Activated naive CD4-positive, alpha-beta T cell treated with anti-CD3 and anti-CD28 coated beads, Interleukin-2, amount 50 U/mL, for 24 hours (primary cell): ENCODE data around the gene TMSB15C.
"Not testable (repeated sequence)": the region's sequence is repeated elsewhere in the genome, so short reads cannot be mapped to it uniquely, and the experiment has no call there.

ENCODE experiments used
- H3K27ac Mint-ChIP-seq: one replicate; pipeline ENCODE4 v1.8.0; 2021; ENCODE audit warnings: mild to moderate bottlenecking, mixed read lengths
- H3K27me3 Mint-ChIP-seq: one replicate; pipeline ENCODE4 v1.8.0; 2021; ENCODE audit warnings: mixed read lengths
- H3K36me3 Mint-ChIP-seq: one replicate; pipeline ENCODE4 v1.8.0; 2021; ENCODE audit warnings: mixed read lengths
- H3K4me1 Mint-ChIP-seq: one replicate; pipeline ENCODE4 v1.8.0; 2021; ENCODE audit warnings: mixed read lengths
- H3K4me3 Mint-ChIP-seq: one replicate; pipeline ENCODE4 v1.8.0; 2021; ENCODE audit warnings: mild to moderate bottlenecking, mixed read lengths
- H3K9me3 Mint-ChIP-seq: one replicate; pipeline ENCODE4 v1.8.0; 2021; ENCODE audit warnings: mixed read lengths

TMSB15C gene

DNA sequence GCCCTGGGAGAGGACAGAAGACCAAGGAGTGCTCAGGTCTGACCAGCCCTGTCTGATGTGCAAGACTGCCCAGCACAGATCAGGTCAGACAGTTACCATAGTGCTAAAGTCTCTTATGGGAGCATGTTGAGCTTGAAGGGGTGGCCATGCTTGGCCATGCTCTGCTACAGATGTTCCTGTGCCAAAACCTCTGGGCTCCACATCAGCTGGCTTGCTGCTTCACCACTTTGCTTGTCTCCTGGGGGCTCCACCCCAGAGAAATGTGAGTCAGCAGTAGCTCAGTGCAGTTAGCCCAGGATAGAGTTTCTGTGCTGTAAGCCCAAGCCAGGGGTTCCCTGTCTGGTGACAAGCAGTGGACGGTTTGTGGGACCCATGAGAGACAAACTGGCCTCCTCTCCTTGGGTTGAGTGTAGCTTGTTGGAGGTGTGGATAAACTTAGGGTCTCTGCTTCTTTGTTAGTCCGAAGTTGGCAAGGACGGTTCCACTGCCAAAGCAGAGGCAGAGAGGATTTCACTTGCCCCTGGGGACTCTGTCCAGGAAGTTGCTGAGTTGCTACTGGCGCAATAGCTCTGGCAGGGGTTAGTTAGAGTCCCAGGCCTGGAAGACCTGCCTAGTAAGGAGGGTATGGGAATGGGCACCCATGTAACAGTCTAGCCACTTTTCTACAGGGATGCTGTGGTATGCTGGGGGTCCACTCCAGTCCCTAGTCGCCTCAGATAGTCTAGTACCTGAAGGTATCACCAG, 8.7 kb upstream of the TMSB15C start:
- Mint-ChIP-seq H3K36me3 (no peaks in the 10 kb centered on the region), H3K27ac (no peak overlapping the region), H3K4me3 (no peak overlapping the region), H3K27me3 (peaks cover 2% of the 10 kb centered on the region), H3K4me1 (no peaks in the 10 kb centered on the region), H3K9me3 (no peaks in the 10 kb centered on the region)

DNA sequence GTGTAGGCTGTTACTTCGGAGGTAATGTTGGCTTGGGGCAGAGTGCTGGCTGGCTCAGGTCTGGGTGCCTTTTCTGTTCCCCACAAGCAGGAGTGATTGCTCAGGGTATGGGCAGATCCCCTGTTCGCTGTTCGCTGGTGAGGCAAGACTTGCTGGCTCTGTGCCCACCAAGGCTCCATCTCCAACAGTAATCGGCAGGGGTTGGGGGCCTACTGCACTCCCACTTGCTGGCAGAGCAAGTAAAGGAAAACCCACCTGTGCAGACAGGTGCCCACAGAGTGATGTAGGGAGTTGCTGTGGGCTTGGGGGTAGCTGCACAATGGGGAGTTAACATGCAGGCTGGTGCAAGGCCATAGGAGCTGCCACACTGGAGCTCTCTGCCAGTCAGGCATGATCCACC, 8.0 kb upstream of the TMSB15C start:
- no peaks in the 10 kb centered on the region for H3K36me3 Mint-ChIP-seq
- H3K4me3 Mint-ChIP-seq, result no peak overlapping the region
- no peaks in the 10 kb centered on the region for H3K4me1 Mint-ChIP-seq
- H3K27me3 Mint-ChIP-seq, result peaks cover 2% of the 10 kb centered on the region
- no peak overlapping the region for H3K27ac Mint-ChIP-seq
- no peaks in the 10 kb centered on the region for H3K9me3 Mint-ChIP-seq

DNA sequence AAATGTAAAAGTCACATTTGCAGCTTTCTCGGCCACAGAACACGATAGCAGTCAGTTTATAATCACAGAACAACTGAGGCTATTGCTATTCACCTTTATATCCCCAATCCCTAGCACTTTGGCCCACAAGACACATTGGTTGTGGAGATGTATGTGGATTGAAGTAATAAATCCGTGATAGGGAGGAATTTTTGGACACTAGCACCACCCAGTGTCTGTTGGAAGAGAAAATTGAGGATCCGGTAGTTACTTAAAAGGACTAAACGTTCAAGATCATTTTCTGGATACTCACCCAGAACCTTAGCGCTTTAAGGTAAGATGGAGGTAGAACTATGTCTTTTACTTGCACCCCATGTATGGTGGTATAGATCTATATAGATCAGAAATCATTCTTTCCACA, 1.8 kb upstream of the TMSB15C start:
- H3K36me3 Mint-ChIP-seq, H3K4me1 Mint-ChIP-seq, H3K27ac Mint-ChIP-seq: not testable (repeated sequence)

DNA sequence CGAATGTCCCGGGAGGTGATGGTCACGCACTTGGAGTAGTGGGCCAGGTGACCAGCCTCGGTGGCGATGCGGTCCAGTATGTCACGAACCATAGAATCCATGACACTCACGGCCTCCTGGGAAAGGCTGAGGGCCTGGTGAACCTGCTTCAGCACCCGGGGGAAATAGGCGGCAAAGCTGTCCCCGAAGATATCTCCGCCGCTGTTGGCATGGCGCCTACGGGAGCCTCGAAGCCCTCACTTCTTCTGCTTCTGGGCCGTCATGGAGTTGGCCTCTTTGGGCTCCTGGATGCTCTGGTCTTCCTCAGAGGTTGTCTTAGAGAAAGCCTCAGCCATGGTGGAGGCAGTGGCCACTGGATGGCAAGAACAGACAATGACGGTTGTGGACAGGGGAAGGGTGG, 13.4 kb downstream of the TMSB15C start:
- not testable (repeated sequence) for H3K27ac Mint-ChIP-seq, H3K4me3 Mint-ChIP-seq, H3K27me3 Mint-ChIP-seq, H3K4me1 Mint-ChIP-seq, H3K36me3 Mint-ChIP-seq, H3K9me3 Mint-ChIP-seq

More for the DNA sequence above, 1.8 kb upstream of the TMSB15C start:
- not testable (repeated sequence) for H3K9me3 Mint-ChIP-seq, H3K27me3 Mint-ChIP-seq, H3K4me3 Mint-ChIP-seq

DNA sequence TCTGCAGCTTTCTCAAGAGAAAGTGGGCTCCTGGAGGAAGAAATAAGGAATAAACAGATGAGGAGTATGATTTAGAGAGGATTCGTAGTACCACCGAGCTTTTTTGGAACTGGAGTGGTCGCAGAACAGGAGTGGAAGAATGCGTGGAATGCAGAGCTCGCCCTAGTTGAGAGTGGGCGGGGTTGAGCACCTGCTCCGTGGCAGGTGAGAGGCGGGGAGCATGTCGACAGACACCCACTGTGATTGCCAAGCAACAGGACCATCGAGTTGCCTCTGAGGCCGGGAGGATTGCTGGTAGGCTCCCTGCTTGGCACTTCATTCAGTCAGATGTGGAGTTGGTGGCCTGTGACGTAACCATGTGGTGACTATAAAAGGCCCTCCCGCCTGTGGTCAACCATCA, 21.1 kb downstream of the TMSB15C start:
- H3K27ac Mint-ChIP-seq, H3K27me3 Mint-ChIP-seq, H3K4me3 Mint-ChIP-seq, H3K9me3 Mint-ChIP-seq, H3K4me1 Mint-ChIP-seq, H3K36me3 Mint-ChIP-seq: not testable (repeated sequence)

DNA sequence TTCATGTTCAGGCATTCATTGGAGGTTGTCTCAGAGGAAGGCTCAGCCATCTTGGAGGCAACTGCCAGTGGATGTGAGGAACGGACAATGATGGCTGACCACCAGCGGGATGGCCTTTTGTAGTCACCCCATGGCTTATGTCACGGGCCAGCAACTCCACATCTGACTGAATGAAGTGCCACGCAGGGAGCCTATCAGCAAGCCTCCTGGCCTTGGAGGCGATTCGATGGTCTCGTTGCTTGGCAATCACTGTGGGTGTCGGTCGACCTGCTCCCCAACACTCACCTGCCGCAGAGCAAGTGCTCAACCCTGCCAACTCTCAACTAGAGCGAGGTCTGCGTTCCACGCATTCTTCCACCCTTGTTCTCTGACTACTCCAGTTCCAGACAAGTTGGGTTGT, 28.9 kb downstream of the TMSB15C start:
- no peaks in the 10 kb centered on the region for H3K27me3 Mint-ChIP-seq
- no peaks in the 10 kb centered on the region for H3K36me3 Mint-ChIP-seq
- H3K4me1 Mint-ChIP-seq, result no peaks in the 10 kb centered on the region
- H3K27ac Mint-ChIP-seq, result no peak overlapping the region
- no peak overlapping the region for H3K4me3 Mint-ChIP-seq
- H3K9me3 Mint-ChIP-seq, result no peaks in the 10 kb centered on the region

DNA sequence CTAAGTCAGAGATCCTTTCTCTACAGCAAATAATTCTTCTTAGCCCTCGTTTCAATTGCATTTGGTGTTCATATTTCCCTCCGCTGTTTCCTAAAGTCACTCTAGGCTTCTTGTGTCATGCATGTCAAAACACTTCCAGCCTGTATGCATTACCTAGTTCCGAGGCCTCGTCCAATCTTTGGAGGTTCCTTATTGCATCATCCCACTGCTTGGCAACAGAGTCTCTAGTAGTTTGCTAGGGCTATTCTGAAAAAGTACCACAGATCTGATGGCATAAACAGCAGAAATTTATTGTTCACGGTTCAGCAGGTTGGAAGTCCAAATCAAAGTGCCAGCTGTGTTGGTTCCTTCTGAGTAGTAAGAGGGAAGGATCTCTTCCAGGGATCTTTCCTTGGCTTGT, 30.4 kb downstream of the TMSB15C start:
- Mint-ChIP-seq H3K4me3 (no peak overlapping the region), H3K4me1 (no peaks in the 10 kb centered on the region), H3K9me3 (no peaks in the 10 kb centered on the region), H3K27ac (no peak overlapping the region), H3K36me3 (no peaks in the 10 kb centered on the region), H3K27me3 (peaks cover 3% of the 10 kb centered on the region)

DNA sequence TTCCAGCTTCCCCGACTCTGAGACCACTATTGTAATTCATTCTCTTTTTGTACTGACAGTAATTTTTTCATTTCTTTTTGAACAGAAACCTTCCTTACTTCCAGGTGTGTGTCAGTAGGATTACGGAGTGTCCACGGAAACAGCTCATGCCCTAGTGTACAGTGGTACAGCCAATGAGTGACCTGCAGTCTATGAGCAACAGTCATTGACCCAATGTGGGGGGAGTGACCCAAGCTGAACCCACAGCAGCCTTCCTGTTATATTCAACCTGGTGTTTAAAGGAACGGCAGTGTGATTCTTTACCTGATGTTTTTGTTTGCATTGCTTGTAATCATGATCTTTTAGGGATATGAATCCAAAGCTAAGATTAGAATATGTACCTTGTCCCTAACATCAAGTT, 35.0 kb downstream of the TMSB15C start:
- H3K27ac Mint-ChIP-seq, result no peak overlapping the region

DNA sequence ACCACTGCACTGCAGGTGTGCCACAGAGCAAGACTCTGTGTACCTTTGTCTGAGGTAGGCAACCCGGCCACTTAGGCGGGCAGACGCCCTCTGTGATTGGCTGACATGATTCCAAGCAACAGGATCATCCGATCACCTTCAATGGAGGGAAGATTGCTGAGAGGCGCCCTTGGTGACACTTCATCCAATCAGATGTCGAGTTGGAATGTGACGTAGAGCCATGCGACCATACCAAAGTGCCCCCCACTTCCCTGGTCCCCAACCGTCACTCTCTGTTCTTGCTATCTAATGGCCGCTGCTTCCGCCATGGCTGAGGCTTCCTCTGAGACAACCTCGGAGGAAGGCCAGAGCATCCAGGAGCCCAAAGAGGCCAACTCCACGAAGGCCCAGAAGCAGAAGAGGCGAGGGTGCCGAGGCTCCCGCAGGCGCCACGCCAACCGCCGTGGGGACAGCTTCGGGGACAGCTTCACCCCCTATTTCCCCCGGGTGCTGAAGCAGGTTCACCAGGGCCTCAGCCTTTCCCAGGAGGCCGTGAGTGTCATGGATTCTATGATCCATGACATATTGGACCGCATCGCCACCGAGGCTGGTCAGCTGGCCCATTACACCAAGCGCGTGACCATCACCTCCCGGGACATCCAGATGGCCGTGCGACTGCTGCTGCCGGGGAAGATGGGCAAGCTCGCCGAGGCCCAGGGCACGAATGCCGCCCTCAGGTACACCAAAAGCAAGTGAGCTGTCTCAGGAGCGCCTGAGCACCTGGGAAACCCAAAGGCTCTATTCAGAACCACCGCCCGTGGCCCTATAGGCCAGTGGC, 36.1 kb downstream of the TMSB15C start, which contains the start of gene H2BW2:
H2BW2 (plus strand) TSS at position 268 of the 817 bp plus-strand sequence; CDS start at position 307, 39 bp downstream.
- no peak within 1 kb of the TSS for H3K27ac Mint-ChIP-seq
- no peaks in the 10 kb centered on the region for H3K36me3 Mint-ChIP-seq
- no peaks in the 10 kb centered on the region for H3K9me3 Mint-ChIP-seq
- H3K27me3 Mint-ChIP-seq, result peaks cover 8% of the 10 kb centered on the region
- no peaks in the 10 kb centered on the region for H3K4me1 Mint-ChIP-seq
- no peak within 1 kb of the TSS for H3K4me3 Mint-ChIP-seq

More for the DNA sequence above, 35.0 kb downstream of the TMSB15C start:
- no peaks in the 10 kb centered on the region for H3K9me3 Mint-ChIP-seq
- H3K36me3 Mint-ChIP-seq, result no peaks in the 10 kb centered on the region
- H3K4me3 Mint-ChIP-seq, result no peak overlapping the region
- no peaks in the 10 kb centered on the region for H3K4me1 Mint-ChIP-seq
- peaks cover 6% of the 10 kb centered on the region for H3K27me3 Mint-ChIP-seq
